ENCODE measurements around the gene DGKI.

DGKI gene

GRCh38 chr7:137787301-137787976 lies 59.3 kb downstream of the DGKI start:
- no peak for DNase-seq

GRCh38 chr7:137778511-137778910 lies 68.3 kb downstream of the DGKI start:
- no peak for DNase-seq

GRCh38 chr7:137774793-137775201 lies 72.0 kb downstream of the DGKI start:
- DNase-seq: no peak

- DNase-seq: no peak
Observed at GRCh38 chr7:137772748-137773147, 74.0 kb downstream of the DGKI start.

- no peak for DNase-seq
Observed at GRCh38 chr7:137772316-137772715, 74.5 kb downstream of the DGKI start.

GRCh38 chr7:137771679-137772078 lies 75.1 kb downstream of the DGKI start:
- DNase-seq: no peak

GRCh38 chr7:137771273-137771672 lies 75.5 kb downstream of the DGKI start:
- no peak for DNase-seq

GRCh38 chr7:137768366-137768765 lies 78.4 kb downstream of the DGKI start:
- no peak for DNase-seq

GRCh38 chr7:137762334-137762733 lies 84.4 kb downstream of the DGKI start:
- DNase-seq: no peak

GRCh38 chr7:137760111-137760510 lies 86.7 kb downstream of the DGKI start:
- DNase-seq: no peak

- DNase-seq: no peak
Observed at GRCh38 chr7:137757146-137757925, 89.4 kb downstream of the DGKI start.

GRCh38 chr7:137755846-137756651 lies 90.7 kb downstream of the DGKI start:
- DNase-seq: no peak

- DNase-seq: no peak
Observed at GRCh38 chr7:137755427-137755826, 91.3 kb downstream of the DGKI start.

GRCh38 chr7:137753948-137754851 lies 92.6 kb downstream of the DGKI start:
- no peak for DNase-seq

GRCh38 chr7:137753575-137753947 lies 93.2 kb downstream of the DGKI start:
- no peak for DNase-seq

- DNase-seq: no peak
Observed at GRCh38 chr7:137753067-137753466, 93.7 kb downstream of the DGKI start.

- no peak for DNase-seq
Observed at GRCh38 chr7:137751361-137752009, 95.3 kb downstream of the DGKI start.

GRCh38 chr7:137747359-137748031 lies 99.3 kb downstream of the DGKI start:
- no peak for DNase-seq

GRCh38 chr7:137743021-137743420 lies 103.8 kb downstream of the DGKI start:
- no peak for DNase-seq

GRCh38 chr7:137742051-137742450 lies 104.7 kb downstream of the DGKI start:
- DNase-seq: no peak

- DNase-seq: no peak
Observed at GRCh38 chr7:137741443-137741842, 105.3 kb downstream of the DGKI start.

All from central memory CD4-positive, alpha-beta T cell (primary cell).